ENCODE measurements around the gene PTAFR. TPM values are rescaled to one million over a fixed set of nuclear protein-coding genes. Genes with fewer than 3 reads are reported as not detected.

Gene PTAFR
- total RNA-seq, 1 experiment from 2014 or later, result 1.9 TPM

DNA sequence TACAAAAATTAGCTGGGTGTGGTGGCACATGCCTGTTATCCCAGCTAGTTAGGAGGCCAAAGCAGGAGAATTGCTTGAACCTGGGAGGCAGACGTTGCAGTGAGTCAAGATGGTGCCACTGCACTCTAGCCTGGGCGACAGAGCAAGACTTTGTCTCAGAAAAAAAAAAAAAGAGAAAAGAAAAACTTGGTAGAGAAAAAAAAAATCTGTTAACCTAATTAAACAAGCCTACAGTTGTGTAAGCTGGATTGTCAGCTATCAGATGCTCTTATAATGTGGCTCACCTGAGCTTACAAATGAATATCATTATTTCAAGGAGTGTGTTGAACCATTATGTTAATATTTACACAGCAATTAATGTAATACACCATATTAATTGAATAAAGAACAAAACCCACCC lies 61.6 kb downstream of the PTAFR start:
- no peak overlapping the region for H2BK20ac ChIP-seq (ENCODE audit: low read depth, low read length, poor library complexity, severe bottlenecking)
- no peak overlapping the region for H2BK12ac ChIP-seq (ENCODE audit: insufficient read length, low read depth, low read length)
- no peaks in the 10 kb centered on the region for H3K79me1 ChIP-seq (ENCODE audit: insufficient read depth, low read depth, low read length, poor library complexity, severe bottlenecking)
- no peaks in the 10 kb centered on the region for H4K20me1 ChIP-seq (ENCODE audit: control insufficient read depth, insufficient read depth, insufficient read length)
- H3K9me3 ChIP-seq (ENCODE audit: control insufficient read depth, low read depth, low read length), result no peaks in the 10 kb centered on the region
- no peaks in the 10 kb centered on the region for H3K27me3 ChIP-seq (ENCODE audit: insufficient read depth, low read length)
- H3K18ac ChIP-seq (ENCODE audit: insufficient read length, low read depth, low read length), result no peak overlapping the region
- H2BK120ac ChIP-seq (ENCODE audit: low read depth, low read length, poor library complexity, severe bottlenecking), result no peak overlapping the region
- no peak overlapping the region for H2BK5ac ChIP-seq (ENCODE audit: insufficient read length, low read length)
- H3T11ph ChIP-seq (ENCODE audit: low read length), result no peak overlapping the region
- Mint-ChIP-seq H3K36me3 (ENCODE audit: insufficient read depth in 1 of 3, low read depth in 3 of 3) (no peaks in the 10 kb centered on the region), H3K27ac (no peak overlapping the region), H3K4me1 (no peaks in the 10 kb centered on the region; a peak in 1 of 4 replicates), H3K9me3 (no peaks in the 10 kb centered on the region), H3K27me3 (ENCODE audit: low read depth) (no peaks in the 10 kb centered on the region), H3K4me3 (no peak overlapping the region)
- H3K79me2 ChIP-seq (ENCODE audit: insufficient read depth, low read length), result no peaks in the 10 kb centered on the region
- no peak overlapping the region for H4K8ac ChIP-seq (replicated peaks; ENCODE audit: insufficient read length, low read depth, low read length)
- H3K23me2 ChIP-seq (ENCODE audit: insufficient read length, low read depth, low read length, poor library complexity, severe bottlenecking), result no peaks in the 10 kb centered on the region
- WGBS (ENCODE audit: extremely low coverage, insufficient read length, low lambda C conversion rate), result no CpG with 5 or more reads among the region's 2 CpGs
- no peak overlapping the region for H3K56ac ChIP-seq (ENCODE audit: insufficient read length, low read depth, low read length)
- no peaks in the 10 kb centered on the region for H3K4me1 ChIP-seq (ENCODE audit: insufficient read depth, low read length)
- no peak for DNase-seq
- no peak overlapping the region for H3K23ac ChIP-seq (ENCODE audit: insufficient read length, low read depth, low read length)
- no peak overlapping the region for H2AK5ac ChIP-seq (ENCODE audit: insufficient read length, low read length)
- no peak overlapping the region for H3K4ac ChIP-seq (ENCODE audit: low read depth, low read length)
- no peak for TF ChIP-seq CTCF (conservative IDR thresholded peaks at IDR 0.05)
- no peak overlapping the region for H4K5ac ChIP-seq (ENCODE audit: insufficient read length, low read depth, low read length)
- H3K27ac ChIP-seq (ENCODE audit: insufficient read length, low read depth, low read length), result no peak overlapping the region
- H4K91ac ChIP-seq (ENCODE audit: insufficient read length, low read depth, low read length), result no peak overlapping the region
- H3K9ac ChIP-seq (ENCODE audit: extremely low read depth, insufficient read length, low read length), result no peak overlapping the region
- no peak overlapping the region for H3K14ac ChIP-seq (ENCODE audit: insufficient read depth, low read length)
- no peak overlapping the region for H3K4me2 ChIP-seq (ENCODE audit: insufficient read depth, insufficient read length, low read length)
- H2AFZ ChIP-seq (ENCODE audit: low read length), result no peak overlapping the region
- H2BK15ac ChIP-seq (ENCODE audit: low read depth, low read length), result no peak overlapping the region
